ENCODE data around the gene WDR53.
A peak's percentile ranks its signal among the peaks of the same experiment; 100 is the strongest.
"Not testable (repeated sequence)": the region's sequence is repeated elsewhere in the genome, so short reads cannot be mapped to it uniquely, and the experiment has no call there.

Gene WDR53

DNA sequence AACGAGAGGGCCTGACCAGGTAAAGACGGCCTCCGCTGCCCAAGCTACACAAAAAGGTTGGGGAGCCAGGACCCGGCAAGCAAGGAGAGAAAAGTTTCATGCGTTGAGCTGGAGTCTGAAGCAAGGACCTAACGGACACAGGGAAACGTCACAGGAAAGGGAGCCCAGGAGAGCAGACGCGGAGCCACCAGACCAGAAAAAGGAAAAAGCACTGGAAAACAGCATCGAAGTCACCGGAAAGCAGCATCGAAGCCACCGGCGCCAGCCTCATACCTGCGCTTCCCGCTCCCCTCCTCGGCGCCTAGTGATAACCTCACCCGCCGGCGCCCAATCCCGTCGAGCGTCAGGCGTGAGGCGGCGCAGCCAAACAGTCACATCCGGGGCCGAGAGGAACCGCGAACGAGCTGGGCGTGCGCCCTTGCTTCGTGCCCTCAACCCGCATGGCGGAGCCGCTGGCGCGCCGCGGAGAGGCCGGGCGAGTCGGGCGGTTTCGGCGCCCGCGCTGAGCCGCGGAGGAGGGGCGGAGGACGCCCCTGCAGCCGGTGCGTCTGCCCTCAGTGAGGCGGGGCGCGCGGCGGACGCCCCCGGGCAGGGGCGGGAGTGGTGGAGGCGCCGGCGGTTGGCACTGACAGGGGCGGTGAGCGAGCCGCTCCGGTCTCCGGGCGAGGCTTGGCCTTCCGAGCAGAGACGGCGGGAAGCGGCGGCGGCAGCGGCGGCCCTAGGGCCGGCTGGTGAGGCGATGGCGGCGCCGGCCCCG lies at the start of gene WDR53, which contains the start of gene FBXO45:
Gene WDR53 (minus strand): TSS at position 309 of the 757 bp plus-strand sequence. CDS start 7,079 bp downstream, outside the sequence.
Gene FBXO45 (plus strand): TSS at position 415 of the 757 bp plus-strand sequence. CDS start 325 bp downstream, at position 740.
- Histone ChIP-seq H3K4me2 (ENCODE audit: low read length) (peak within 1 kb of the TSS; percentile 77), H3K9me2 (replicated peaks; ENCODE audit: control insufficient read depth, low read length) (no peaks in the 10 kb centered on the region), H3K4me3 (ENCODE audit: low read length) (peak within 1 kb of the TSS; percentile 80), H3K79me2 (ENCODE audit: control insufficient read depth, low read length) (peaks cover 70% of the 10 kb centered on the region), H3K27ac (ENCODE audit: low read depth, low read length) (peak within 1 kb of the TSS; percentile 21), H3K27me3 (ENCODE audit: control insufficient read depth, low read length) (no peaks in the 10 kb centered on the region), H4K20me1 (ENCODE audit: control insufficient read depth, insufficient read depth, low read depth, low read length) (peaks cover 5% of the 10 kb centered on the region; the same call in 1 of the 2 replicates), H3K4me1 (ENCODE audit: control insufficient read depth, low read length) (peaks cover 33% of the 10 kb centered on the region), H3F3A (ENCODE audit: control insufficient read depth, insufficient read depth) (peaks cover 4% of the 10 kb centered on the region; the same call in 1 of the 2 replicates), H3K9me3 (ENCODE audit: control insufficient read depth, insufficient read depth, low read length) (no peaks in the 10 kb centered on the region), H3K36me3 (ENCODE audit: control insufficient read depth, low read length) (peaks cover 13% of the 10 kb centered on the region)
- TF ChIP-seq EZH2phosphoT487 (IDR thresholded peaks at IDR 0.05; ENCODE audit: borderline replicate concordance, low read length), result no peak
- TF ChIP-seq, protein P1, sequence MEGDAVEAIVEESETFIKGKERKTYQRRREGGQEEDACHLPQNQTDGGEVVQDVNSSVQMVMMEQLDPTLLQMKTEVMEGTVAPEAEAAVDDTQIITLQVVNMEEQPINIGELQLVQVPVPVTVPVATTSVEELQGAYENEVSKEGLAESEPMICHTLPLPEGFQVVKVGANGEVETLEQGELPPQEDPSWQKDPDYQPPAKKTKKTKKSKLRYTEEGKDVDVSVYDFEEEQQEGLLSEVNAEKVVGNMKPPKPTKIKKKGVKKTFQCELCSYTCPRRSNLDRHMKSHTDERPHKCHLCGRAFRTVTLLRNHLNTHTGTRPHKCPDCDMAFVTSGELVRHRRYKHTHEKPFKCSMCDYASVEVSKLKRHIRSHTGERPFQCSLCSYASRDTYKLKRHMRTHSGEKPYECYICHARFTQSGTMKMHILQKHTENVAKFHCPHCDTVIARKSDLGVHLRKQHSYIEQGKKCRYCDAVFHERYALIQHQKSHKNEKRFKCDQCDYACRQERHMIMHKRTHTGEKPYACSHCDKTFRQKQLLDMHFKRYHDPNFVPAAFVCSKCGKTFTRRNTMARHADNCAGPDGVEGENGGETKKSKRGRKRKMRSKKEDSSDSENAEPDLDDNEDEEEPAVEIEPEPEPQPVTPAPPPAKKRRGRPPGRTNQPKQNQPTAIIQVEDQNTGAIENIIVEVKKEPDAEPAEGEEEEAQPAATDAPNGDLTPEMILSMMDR (IDR thresholded peaks at IDR 0.05; ENCODE audit: low read depth, low read length, poor library complexity, severe bottlenecking), result peak; percentile 4

DNA sequence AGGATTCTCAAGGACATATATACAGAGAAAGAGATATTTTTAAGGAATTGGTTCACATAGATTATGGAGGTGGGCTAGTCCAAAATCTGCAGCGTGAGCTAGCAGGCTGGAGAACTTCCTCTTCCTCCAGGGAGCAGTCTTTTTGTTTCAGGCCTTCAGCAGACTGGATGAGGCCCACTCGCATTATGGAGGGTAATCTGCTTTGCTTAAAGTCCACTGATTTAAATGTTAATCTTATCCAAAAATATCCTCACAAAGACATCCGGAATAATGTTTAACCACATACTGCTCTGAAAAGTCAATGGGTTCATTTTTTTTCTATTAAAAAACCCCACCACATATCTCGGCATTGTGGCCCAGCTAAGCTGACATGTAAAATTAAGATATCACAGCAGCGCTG lies 48.9 kb upstream of the WDR53 start:
- H3F3A ChIP-seq (ENCODE audit: control insufficient read depth, insufficient read depth), result no peaks in the 10 kb centered on the region
- TF ChIP-seq EZH2phosphoT487 (IDR thresholded peaks at IDR 0.05; ENCODE audit: borderline replicate concordance, low read length), result no peak
- TF ChIP-seq, protein P1 (IDR thresholded peaks at IDR 0.05; ENCODE audit: low read depth, low read length, poor library complexity, severe bottlenecking), result no peak
- H3K36me3 ChIP-seq (ENCODE audit: control insufficient read depth, low read length), result no peaks in the 10 kb centered on the region
- H3K9me2 ChIP-seq (replicated peaks; ENCODE audit: control insufficient read depth, low read length), result no peaks in the 10 kb centered on the region
- no peaks in the 10 kb centered on the region for H3K27me3 ChIP-seq (ENCODE audit: control insufficient read depth, low read length)
- H3K4me3 ChIP-seq (ENCODE audit: low read length), result 0 out of 2 replicates have a peak overlapping the region, but pooled peaks have one; percentile 9
- H3K4me2 ChIP-seq (ENCODE audit: low read length), result peak overlapping the region; percentile 50
- H3K79me2 ChIP-seq (ENCODE audit: control insufficient read depth, low read length), result no peaks in the 10 kb centered on the region
- H4K20me1 ChIP-seq (ENCODE audit: control insufficient read depth, insufficient read depth, low read depth, low read length), result no peaks in the 10 kb centered on the region
- H3K9me3 ChIP-seq (ENCODE audit: control insufficient read depth, insufficient read depth, low read length), result no peaks in the 10 kb centered on the region
- H3K27ac ChIP-seq (ENCODE audit: low read depth, low read length), result 0 out of 2 replicates have a peak overlapping the region, but pooled peaks have one; percentile 11
- H3K4me1 ChIP-seq (ENCODE audit: control insufficient read depth, low read length), result peaks cover 14% of the 10 kb centered on the region

DNA sequence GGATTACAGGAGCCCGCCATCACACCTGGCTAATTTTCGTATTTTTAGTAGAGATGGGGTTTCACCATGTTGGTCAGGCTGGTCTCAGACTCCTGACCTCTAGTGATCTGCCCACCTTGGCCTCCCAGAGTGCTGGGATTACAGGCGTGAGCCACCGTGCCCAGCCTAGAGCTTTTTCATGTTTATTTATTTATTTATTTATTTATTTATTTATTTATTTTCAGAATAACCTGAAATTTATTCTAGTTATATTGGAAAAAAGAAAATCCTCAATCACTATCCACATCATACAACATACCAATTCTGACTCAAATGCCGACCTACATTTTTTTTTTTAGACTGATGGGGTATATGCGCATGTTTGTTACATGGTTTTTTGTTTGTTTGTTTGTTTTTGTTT lies 46.9 kb upstream of the WDR53 start:
- not testable (repeated sequence) for H3K36me3 ChIP-seq (ENCODE audit: control insufficient read depth, low read length); H3K27ac ChIP-seq (ENCODE audit: low read depth, low read length); H3K79me2 ChIP-seq (ENCODE audit: control insufficient read depth, low read length); H3K4me3 ChIP-seq (ENCODE audit: low read length); H3K9me3 ChIP-seq (ENCODE audit: control insufficient read depth, insufficient read depth, low read length); H3K4me2 ChIP-seq (ENCODE audit: low read length); H3K27me3 ChIP-seq (ENCODE audit: control insufficient read depth, low read length); H4K20me1 ChIP-seq (ENCODE audit: control insufficient read depth, insufficient read depth, low read depth, low read length); H3K9me2 ChIP-seq (replicated peaks; ENCODE audit: control insufficient read depth, low read length); H3F3A ChIP-seq (ENCODE audit: control insufficient read depth, insufficient read depth)
- H3K4me1 ChIP-seq (ENCODE audit: control insufficient read depth, low read length), result peaks cover 14% of the 10 kb centered on the region
